Liver (tissue), 9 donors: ENCODE measurements around the gene DAPK1. TPM values are rescaled to one million over a fixed set of nuclear protein-coding genes. Genes with fewer than 3 reads are reported as not detected.

Experiments
- DNase-seq: peaks from one replicate; pipeline ENCODE4 v3.0.0-alpha.2; 2017; ENCODE audit warnings: low spot score
- H3K27ac ChIP-seq, 2 donors: one replicate each; pipeline ENCODE4 v1.7.0; 2013; ENCODE audit warnings: inconsistent platforms in 2 of 2, low read length in 2 of 2, control low read depth in 1 of 2, low read depth in 1 of 2, mild to moderate bottlenecking in 1 of 2
- H3K27me3 ChIP-seq, 4 donors: one replicate each; pipeline versions ENCODE4 v1.6.1 to v1.7.0; 2013; ENCODE audit warnings: low read length in 3 of 4, inconsistent platforms in 1 of 4, mild to moderate bottlenecking in 1 of 4, moderate library complexity in 1 of 4; ENCODE audit not compliant: control insufficient read depth in 4 of 4, insufficient read depth in 4 of 4
- H3K36me3 ChIP-seq, 4 donors: one replicate each; pipeline versions ENCODE4 v1.6.1 to v1.7.0; 2013; ENCODE audit warnings: low read length in 3 of 4, mild to moderate bottlenecking in 3 of 4, low read depth in 1 of 4, moderate library complexity in 1 of 4; ENCODE audit not compliant: control insufficient read depth in 4 of 4, insufficient read depth in 3 of 4
- H3K4me1 ChIP-seq, 4 donors: one replicate each; pipeline versions ENCODE4 v1.6.1 to v1.7.0; 2013; ENCODE audit warnings: low read length in 3 of 4, mild to moderate bottlenecking in 3 of 4, moderate library complexity in 1 of 4; ENCODE audit not compliant: control insufficient read depth in 4 of 4, insufficient read depth in 4 of 4
- H3K4me3 ChIP-seq, 3 donors: one replicate each; pipeline versions ENCODE4 v1.6.1 to v1.7.0; 2013; ENCODE audit warnings: low read length in 3 of 3, control low read depth in 1 of 3, low read depth in 1 of 3, mild to moderate bottlenecking in 1 of 3
- H3K9ac ChIP-seq, 2 donors: one replicate each; pipeline ENCODE4 v1.7.0; 2013; ENCODE audit warnings: low read length in 2 of 2, mild to moderate bottlenecking in 2 of 2, moderate library complexity in 2 of 2, control low read depth in 1 of 2, low read depth in 1 of 2
- H3K9me3 ChIP-seq, 4 donors: one replicate each; pipeline versions ENCODE4 v1.6.1 to v1.7.0; 2013; ENCODE audit warnings: low read length in 3 of 4; ENCODE audit not compliant: control insufficient read depth in 4 of 4
- CTCF ChIP-seq: fragments of 150-350 bp; IDR thresholded peaks from 2 replicates; pipeline ENCODE4 v1.5.1; 2017; ENCODE audit warnings: improper control_type of control experiment, low read depth, low read length; ENCODE audit not compliant: missing input control
- FOXA1 ChIP-seq: IDR thresholded peaks from 2 replicates; pipeline ENCODE4 v1.6.1; 2016; ENCODE audit warnings: antibody characterized with exemption
- FOXA2 ChIP-seq: IDR thresholded peaks from 2 replicates; pipeline ENCODE4 v1.6.1; 2016; ENCODE audit warnings: antibody characterized with exemption
- HNF4A ChIP-seq, 2 donors: conservative IDR thresholded peaks; 2 replicates each; pipeline ENCODE4 v1.6.1; 2016; ENCODE audit warnings: antibody characterized with exemption in 2 of 2, mild to moderate bottlenecking in 2 of 2
- HNF4G ChIP-seq: IDR thresholded peaks from 2 replicates; pipeline ENCODE4 v1.6.1; 2016; ENCODE audit warnings: antibody characterized with exemption
- JUND ChIP-seq, 2 donors: IDR thresholded peaks; 2 replicates each; pipeline ENCODE4 v1.6.1; 2016; ENCODE audit warnings: antibody characterized with exemption in 2 of 2
- NR2F2 ChIP-seq: IDR thresholded peaks from 2 replicates; pipeline ENCODE4 v1.6.1; 2016; ENCODE audit warnings: antibody characterized with exemption
- RAD21 ChIP-seq, 2 donors: IDR thresholded peaks; 2 replicates each; pipeline ENCODE4 v1.6.1; 2016; ENCODE audit warnings: antibody characterized with exemption in 2 of 2, mild to moderate bottlenecking in 2 of 2
- RXRA ChIP-seq, 2 donors: IDR thresholded peaks; 2 replicates each; pipeline ENCODE4 v1.6.1; 2017 to 2018; ENCODE audit warnings: antibody characterized with exemption in 2 of 2, mild to moderate bottlenecking in 1 of 2
- SP1 ChIP-seq: IDR thresholded peaks from 2 replicates; pipeline ENCODE4 v1.6.1; 2018; ENCODE audit warnings: antibody characterized with exemption, mild to moderate bottlenecking
- TAF1 ChIP-seq: conservative IDR thresholded peaks from 2 replicates; pipeline ENCODE4 v1.6.1; 2016; ENCODE audit warnings: antibody characterized with exemption, mild to moderate bottlenecking
- YY1 ChIP-seq: IDR thresholded peaks from 2 replicates; pipeline ENCODE4 v1.6.1; 2016; ENCODE audit warnings: antibody characterized with exemption, mild to moderate bottlenecking
- WGBS: extraction: QIAGEN DNeasy Blood & Tissue Kit; methylation state at CpG from one replicate; pipeline ENCODE4 v1.1.7; 2013; 5-methylcytosine and 5-hydroxymethylcytosine counted together
- polyA plus RNA-seq, 2 donors: library from polyadenylated mRNA; stranded (reverse) in 1 of 2; unstranded in 1 of 2; fragments of 200-250 nt in 1 of 2; fragments of >200 nt in 1 of 2; fragmentation: Nextera tagmentation in 1 of 2; extraction: Ambion mirVana in 1 of 2; gene quantifications; one replicate each; pipeline versions ENCODE4 v1.2.1 to v1.2.3, GENCODE V29; 2013 to 2015
- total RNA-seq, 2 donors: library from RNA; depleted of rRNA; stranded (reverse); fragments of >200 nt; gene quantifications; one replicate each; pipeline ENCODE4 v1.2.3, GENCODE V29; 2014
- TF ChIP-seq, protein P1 (sequence below): IDR thresholded peaks from 2 replicates; pipeline ENCODE4 v1.6.1; 2016; ENCODE audit warnings: antibody characterized with exemption, mild to moderate bottlenecking
- TF ChIP-seq, protein P2 (sequence below): IDR thresholded peaks from 2 replicates; pipeline ENCODE4 v1.6.1; 2016; ENCODE audit warnings: antibody characterized with exemption
- donor health status: healthy.
- donor health status: healthy.
- donor health status: healthy.
- donor health status: healthy.
- donor health status: healthy.

The DAPK1 gene
- total and polyA plus RNA-seq, 4 donors: 14.0 to 40.8 (median 21.8) TPM

- H3K27me3 ChIP-seq: no peaks in the 10 kb centered on the region
- TF ChIP-seq, protein P1, sequence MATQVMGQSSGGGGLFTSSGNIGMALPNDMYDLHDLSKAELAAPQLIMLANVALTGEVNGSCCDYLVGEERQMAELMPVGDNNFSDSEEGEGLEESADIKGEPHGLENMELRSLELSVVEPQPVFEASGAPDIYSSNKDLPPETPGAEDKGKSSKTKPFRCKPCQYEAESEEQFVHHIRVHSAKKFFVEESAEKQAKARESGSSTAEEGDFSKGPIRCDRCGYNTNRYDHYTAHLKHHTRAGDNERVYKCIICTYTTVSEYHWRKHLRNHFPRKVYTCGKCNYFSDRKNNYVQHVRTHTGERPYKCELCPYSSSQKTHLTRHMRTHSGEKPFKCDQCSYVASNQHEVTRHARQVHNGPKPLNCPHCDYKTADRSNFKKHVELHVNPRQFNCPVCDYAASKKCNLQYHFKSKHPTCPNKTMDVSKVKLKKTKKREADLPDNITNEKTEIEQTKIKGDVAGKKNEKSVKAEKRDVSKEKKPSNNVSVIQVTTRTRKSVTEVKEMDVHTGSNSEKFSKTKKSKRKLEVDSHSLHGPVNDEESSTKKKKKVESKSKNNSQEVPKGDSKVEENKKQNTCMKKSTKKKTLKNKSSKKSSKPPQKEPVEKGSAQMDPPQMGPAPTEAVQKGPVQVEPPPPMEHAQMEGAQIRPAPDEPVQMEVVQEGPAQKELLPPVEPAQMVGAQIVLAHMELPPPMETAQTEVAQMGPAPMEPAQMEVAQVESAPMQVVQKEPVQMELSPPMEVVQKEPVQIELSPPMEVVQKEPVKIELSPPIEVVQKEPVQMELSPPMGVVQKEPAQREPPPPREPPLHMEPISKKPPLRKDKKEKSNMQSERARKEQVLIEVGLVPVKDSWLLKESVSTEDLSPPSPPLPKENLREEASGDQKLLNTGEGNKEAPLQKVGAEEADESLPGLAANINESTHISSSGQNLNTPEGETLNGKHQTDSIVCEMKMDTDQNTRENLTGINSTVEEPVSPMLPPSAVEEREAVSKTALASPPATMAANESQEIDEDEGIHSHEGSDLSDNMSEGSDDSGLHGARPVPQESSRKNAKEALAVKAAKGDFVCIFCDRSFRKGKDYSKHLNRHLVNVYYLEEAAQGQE: no peak
- TF ChIP-seq YY1: no peak
- TF ChIP-seq RAD21 (IDR thresholded peaks at IDR 0.05): no peak
- TF ChIP-seq JUND (IDR thresholded peaks at IDR 0.05): no peak
- no peaks in the 10 kb centered on the region for H3K9me3 ChIP-seq
- peaks cover 2 to 45% (median 28%) of the 10 kb centered on the region in 4 donors for H3K4me1 ChIP-seq
- DNase-seq: no peak
- H3K36me3 ChIP-seq: peaks cover 0 to 9% (median 3%) of the 10 kb centered on the region in 4 donors
- H3K4me3 ChIP-seq: no peak overlapping the region
- H3K27ac ChIP-seq: peak overlapping the region; percentile 49 to 61
- H3K9ac ChIP-seq: no peak overlapping the region
- WGBS: 85% methylated on average over 3 of the region's 3 CpGs
Observed at GRCh38 chr9:87516926-87517290, 19.2 kb downstream of the DAPK1 start.

GRCh38 chr9:87517732-87518131 lies 20.1 kb downstream of the DAPK1 start:
- Histone ChIP-seq H3K4me3 (no peak overlapping the region), H3K9me3 (no peaks in the 10 kb centered on the region), H3K27ac (no peak overlapping the region), H3K4me1 (peaks cover 2 to 45% (median 24%) of the 10 kb centered on the region in 4 donors), H3K36me3 (peaks cover 0 to 9% (median 1%) of the 10 kb centered on the region in 4 donors), H3K27me3 (no peaks in the 10 kb centered on the region), H3K9ac (no peak overlapping the region)
- DNase-seq: no peak
- WGBS: 74% methylated on average over 6 of the region's 6 CpGs
- no peak for TF ChIP-seq FOXA1
- no peak for TF ChIP-seq CTCF
- TF ChIP-seq FOXA2: no peak
- no peak for TF ChIP-seq TAF1
- TF ChIP-seq YY1: no peak
- no peak for TF ChIP-seq RXRA (IDR thresholded peaks at IDR 0.05)

GRCh38 chr9:87518702-87519335 lies 21.2 kb downstream of the DAPK1 start:
- no peak overlapping the region for H3K9ac ChIP-seq
- TF ChIP-seq CTCF: no peak
- no peak for TF ChIP-seq HNF4G
- TF ChIP-seq FOXA2: no peak
- TF ChIP-seq RXRA (IDR thresholded peaks at IDR 0.05): peak; percentile 9 to 27
- no peak for TF ChIP-seq TAF1
- TF ChIP-seq, protein P2, sequence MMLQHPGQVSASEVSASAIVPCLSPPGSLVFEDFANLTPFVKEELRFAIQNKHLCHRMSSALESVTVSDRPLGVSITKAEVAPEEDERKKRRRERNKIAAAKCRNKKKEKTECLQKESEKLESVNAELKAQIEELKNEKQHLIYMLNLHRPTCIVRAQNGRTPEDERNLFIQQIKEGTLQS: no peak
- peak; percentile 81 for TF ChIP-seq NR2F2
- TF ChIP-seq, protein P1: no peak
- TF ChIP-seq RAD21 (IDR thresholded peaks at IDR 0.05): peak in 1 of 2 donors; percentile 33
- TF ChIP-seq SP1: peak; percentile 17
- TF ChIP-seq HNF4A (conservative IDR thresholded peaks at IDR 0.05): no peak
- DNase-seq: no peak
- H3K4me1 ChIP-seq: peaks cover 2 to 35% (median 20%) of the 10 kb centered on the region in 4 donors
- peaks cover 0 to 9% (median 1%) of the 10 kb centered on the region in 4 donors for H3K36me3 ChIP-seq
- 42% methylated on average over 12 of the region's 12 CpGs for WGBS
- no peaks in the 10 kb centered on the region for H3K27me3 ChIP-seq
- H3K27ac ChIP-seq: peak overlapping the region; percentile 40 to 53
- H3K4me3 ChIP-seq: no peak overlapping the region
- H3K9me3 ChIP-seq: no peaks in the 10 kb centered on the region
